Cardiac muscle cell (in vitro differentiated cells and primary cell): ENCODE measurements around the gene GAA. TPM values are rescaled to one million over a fixed set of nuclear protein-coding genes. Genes with fewer than 3 reads are reported as not detected.

Source experiments
- DNase-seq, 2 donors: peaks; one replicate each; pipeline versions ENCODE4 v3.0.0 to v3.0.0-alpha.2; 2010 to 2017; ENCODE audit warnings: low read depth in 1 of 2, low spot score in 1 of 2
- H3K27ac ChIP-seq: fragments of 200-600 bp; sonication (generic); 2 replicates; pipeline ENCODE4 v1.5.1; 2016
- H3K27me3 ChIP-seq: fragments of 200-600 bp; sonication (generic); 2 replicates; pipeline ENCODE4 v1.6.0; 2016; ENCODE audit warnings: control low read depth
- H3K36me3 ChIP-seq: fragments of 200-600 bp; sonication (generic); 2 replicates; pipeline ENCODE4 v1.5.1; 2016; ENCODE audit warnings: control low read depth
- H3K4me1 ChIP-seq: fragments of 200-600 bp; sonication (generic); 2 replicates; pipeline ENCODE4 v1.8.1; 2017; ENCODE audit warnings: low read depth, mild to moderate bottlenecking, mixed run types
- H3K4me3 ChIP-seq: fragments of 200-600 bp; sonication (generic); 2 replicates; pipeline ENCODE4 v1.5.1; 2016; ENCODE audit warnings: mild to moderate bottlenecking
- H3K9me3 ChIP-seq: fragments of 200-600 bp; sonication (generic); 2 replicates; pipeline ENCODE4 v1.5.1; 2017; ENCODE audit warnings: low read depth, mild to moderate bottlenecking, control low read depth
- CTCF ChIP-seq: IDR thresholded peaks from 2 replicates; pipeline ENCODE4 v1.5.1; 2012; ENCODE audit warnings: low read depth, mild to moderate bottlenecking, low read length
- polyA plus RNA-seq: library from polyadenylated mRNA; unstranded; fragments of >200 nt; fragmentation: Nextera tagmentation; extraction: Ambion mirVana; gene quantifications from 2 replicates; pipeline ENCODE4 v1.2.1, GENCODE V29; 2016
- total RNA-seq: library from RNA; depleted of rRNA; stranded (reverse); fragments of >200 nt; gene quantifications from 2 replicates; pipeline ENCODE4 v1.2.3, GENCODE V29; 2016

Gene GAA
- total and polyA plus RNA-seq, 2 experiments from 2014 or later = 72.7 to 150 TPM

DNA sequence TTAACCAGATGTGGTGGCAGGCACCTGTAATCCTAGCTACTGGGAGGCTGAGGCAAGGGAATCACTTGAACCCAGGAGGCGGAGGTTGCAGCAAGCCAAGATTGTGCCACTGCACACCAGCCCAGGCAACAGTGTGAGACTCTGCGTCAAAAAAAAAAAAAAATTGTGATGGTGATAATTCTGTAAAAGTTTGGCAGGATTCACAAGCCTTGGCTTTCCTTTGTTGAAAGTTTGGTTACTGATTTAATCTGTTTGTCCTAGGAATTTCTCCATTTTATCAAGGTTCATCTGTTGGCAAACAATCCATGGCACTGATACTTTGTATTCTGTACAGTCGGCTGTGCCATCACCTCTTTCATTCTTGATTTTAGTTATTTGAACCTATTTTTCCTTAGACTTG, 29.6 kb downstream of the GAA start:
- Histone ChIP-seq H3K27ac (no peak overlapping the region), H3K27me3 (no peaks in the 10 kb centered on the region), H3K36me3 (peaks cover 27% of the 10 kb centered on the region), H3K9me3 (no peaks in the 10 kb centered on the region), H3K4me3 (no peak overlapping the region), H3K4me1 (no peaks in the 10 kb centered on the region)
- TF ChIP-seq CTCF = no peak
- no peak for DNase-seq

DNA sequence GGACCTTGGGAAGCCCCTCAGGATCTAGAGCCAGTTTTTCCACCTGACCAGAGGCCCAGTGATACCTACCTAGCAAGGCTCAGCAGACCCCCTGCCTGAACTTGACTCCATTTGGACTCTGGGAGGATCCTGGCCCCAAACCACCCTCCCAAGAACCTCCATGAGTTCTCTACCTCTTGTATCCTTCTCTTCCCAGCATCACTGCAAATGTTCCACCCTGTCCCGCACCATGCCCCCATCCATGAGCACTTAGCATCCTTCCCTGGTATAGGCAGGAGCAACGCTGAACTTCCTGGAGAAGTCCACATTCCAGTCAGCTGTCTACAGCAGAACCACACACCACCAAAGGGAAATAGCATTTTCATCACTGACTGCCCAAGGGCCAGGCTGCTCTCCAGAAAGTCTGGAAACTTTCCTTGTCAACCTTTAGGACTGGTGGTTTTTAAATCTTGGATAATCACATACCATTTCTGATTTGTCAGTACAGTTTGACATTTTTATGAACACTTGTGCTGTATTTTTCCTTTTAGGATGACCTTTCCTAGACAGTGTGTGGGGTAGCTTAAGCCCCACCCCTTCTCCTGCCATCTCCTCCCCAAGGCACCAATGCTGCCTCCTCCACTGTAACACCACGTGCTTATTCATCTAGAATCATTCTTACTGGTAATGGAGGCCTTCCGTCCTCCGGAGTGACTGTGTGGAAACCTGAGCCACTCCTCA, 31.7 kb downstream of the GAA start:
- Histone ChIP-seq H3K36me3 (peaks cover 45% of the 10 kb centered on the region), H3K9me3 (no peaks in the 10 kb centered on the region), H3K4me1 (no peaks in the 10 kb centered on the region), H3K27me3 (no peaks in the 10 kb centered on the region), H3K27ac (no peak overlapping the region), H3K4me3 (no peak overlapping the region)
- TF ChIP-seq CTCF = no peak
- DNase-seq = no peak

GRCh38 chr17:80133626-80133970, 32.2 kb downstream of the GAA start:
- no peak for DNase-seq
- no peaks in the 10 kb centered on the region for H3K9me3 ChIP-seq
- no peak overlapping the region for H3K4me3 ChIP-seq
- H3K36me3 ChIP-seq = peaks cover 51% of the 10 kb centered on the region
- TF ChIP-seq CTCF = no peak
- H3K4me1 ChIP-seq = no peaks in the 10 kb centered on the region
- H3K27ac ChIP-seq = no peak overlapping the region
- H3K27me3 ChIP-seq = no peaks in the 10 kb centered on the region

- no peak for TF ChIP-seq CTCF
- Histone ChIP-seq H3K27me3 (no peaks in the 10 kb centered on the region), H3K36me3 (peaks cover 84% of the 10 kb centered on the region), H3K27ac (no peak overlapping the region), H3K9me3 (no peaks in the 10 kb centered on the region), H3K4me3 (no peak overlapping the region), H3K4me1 (no peaks in the 10 kb centered on the region)
- no peak for DNase-seq
These were observed 35.8 kb downstream of the GAA start for GRCh38 chr17:80137131-80137530.

- Histone ChIP-seq H3K9me3 (no peaks in the 10 kb centered on the region), H3K4me1 (no peaks in the 10 kb centered on the region), H3K4me3 (no peak overlapping the region), H3K27me3 (no peaks in the 10 kb centered on the region), H3K36me3 (peaks cover 95% of the 10 kb centered on the region), H3K27ac (no peak overlapping the region)
- DNase-seq = no peak
- no peak for TF ChIP-seq CTCF
These were observed 37.6 kb downstream of the GAA start for GRCh38 chr17:80138856-80139426.
